ENCODE measurements around the gene SRGAP2B.
"Not testable (repeated sequence)": the region's sequence is repeated elsewhere in the genome, so short reads cannot be mapped to it uniquely, and the experiment has no call there.

SRGAP2B gene

DNA sequence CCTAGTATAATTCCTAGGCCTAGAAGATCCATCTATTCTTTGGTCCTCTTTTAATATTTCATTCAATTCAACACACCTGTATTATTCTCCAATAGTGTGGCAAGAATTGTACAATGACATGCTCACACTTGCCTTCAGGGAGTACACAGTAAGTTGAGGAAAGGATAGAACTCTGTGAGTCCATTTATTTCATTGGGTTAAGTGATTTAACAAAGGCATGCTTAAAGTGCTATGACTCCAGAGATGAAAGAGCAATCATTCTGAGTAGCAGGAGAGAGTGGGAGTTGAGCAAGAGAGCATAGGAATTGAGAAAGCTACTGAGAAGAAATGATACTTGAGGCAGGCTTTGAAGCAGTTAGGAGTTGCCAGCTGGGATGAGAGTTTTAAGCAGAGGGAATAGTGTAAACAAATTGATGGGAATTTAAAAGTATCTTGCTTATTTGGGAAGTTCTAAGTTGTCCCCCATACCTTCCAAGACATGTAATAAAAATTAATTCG is 19.5 kb upstream of the SRGAP2B start:
- H4K91ac ChIP-seq (ENCODE audit: low read depth, low read length, poor library complexity); H3K4me3 ChIP-seq (ENCODE audit: low read length in 2 of 2); H3K4ac ChIP-seq (ENCODE audit: low read length); H3K18ac ChIP-seq (ENCODE audit: low read length); H2AK5ac ChIP-seq (ENCODE audit: low read depth, low read length); H3K27ac ChIP-seq (replicated peaks; ENCODE audit: low read length); DNase-seq (ENCODE audit: low spot score); H2BK120ac ChIP-seq (ENCODE audit: low read depth, low read length); H3K4me2 ChIP-seq (ENCODE audit: insufficient read depth, low read length, poor library complexity, severe bottlenecking); H3K4me1 ChIP-seq (ENCODE audit: control insufficient read depth in 2 of 2, insufficient read depth in 1 of 2, low read depth in 1 of 2, low read length in 2 of 2); H4K8ac ChIP-seq (ENCODE audit: low read depth, low read length); H3K23ac ChIP-seq (ENCODE audit: low read depth, low read length, poor library complexity); H3K14ac ChIP-seq (ENCODE audit: low read length); H3K36me3 ChIP-seq (replicated peaks in 1 of 2; ENCODE audit: control insufficient read depth in 2 of 2, insufficient read depth in 2 of 2, low read length in 2 of 2); H3K9me3 ChIP-seq (replicated peaks in 1 of 2; ENCODE audit: control insufficient read depth in 2 of 2, insufficient read depth in 1 of 2, low read depth in 1 of 2, low read length in 2 of 2); H3K27me3 ChIP-seq (ENCODE audit: control insufficient read depth in 3 of 3, insufficient read depth in 3 of 3, low read depth in 1 of 3, low read length in 3 of 3); H3K9ac ChIP-seq (ENCODE audit: low read depth, low read length, poor library complexity); H2AFZ ChIP-seq (ENCODE audit: low read length); H3K79me1 ChIP-seq (ENCODE audit: low read depth, low read length); H2BK12ac ChIP-seq (ENCODE audit: low read length); H2BK15ac ChIP-seq (ENCODE audit: low read length); H2BK5ac ChIP-seq (ENCODE audit: low read length): not testable (repeated sequence)
- WGBS, 2 donors (ENCODE audit: extremely low coverage in 2 of 2, insufficient read length in 2 of 2, insufficient replicate concordance in 1 of 2), result no CpG with 5 or more reads among the region's 1 CpG

DNA sequence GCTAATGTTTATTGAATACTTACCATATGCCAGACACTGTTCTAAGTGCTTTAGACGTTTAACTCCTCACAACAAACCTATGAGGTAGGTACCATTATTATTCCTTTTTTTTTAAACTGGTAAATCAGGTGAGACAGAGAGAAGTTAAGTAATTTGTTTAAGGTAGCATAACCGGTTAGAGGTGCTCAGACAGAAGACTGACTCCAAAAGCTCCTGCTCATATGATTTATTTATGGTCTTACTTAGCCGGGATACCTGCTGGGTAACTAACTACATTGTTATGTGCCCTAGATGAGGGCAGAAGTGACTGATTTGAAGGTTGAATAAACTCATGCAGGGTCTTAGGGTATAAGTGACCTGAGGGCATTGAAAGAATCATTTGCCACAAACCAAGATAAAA is 17.6 kb upstream of the SRGAP2B start:
- H3K9me3 ChIP-seq (replicated peaks in 1 of 2; ENCODE audit: control insufficient read depth in 2 of 2, insufficient read depth in 1 of 2, low read depth in 1 of 2, low read length in 2 of 2); H3K14ac ChIP-seq (ENCODE audit: low read length); H3K18ac ChIP-seq (ENCODE audit: low read length); H3K4ac ChIP-seq (ENCODE audit: low read length); H3K4me3 ChIP-seq (ENCODE audit: low read length in 2 of 2); H3K4me1 ChIP-seq (ENCODE audit: control insufficient read depth in 2 of 2, insufficient read depth in 1 of 2, low read depth in 1 of 2, low read length in 2 of 2); H3K4me2 ChIP-seq (ENCODE audit: insufficient read depth, low read length, poor library complexity, severe bottlenecking); H2BK15ac ChIP-seq (ENCODE audit: low read length); H3K79me1 ChIP-seq (ENCODE audit: low read depth, low read length); H3K9ac ChIP-seq (ENCODE audit: low read depth, low read length, poor library complexity); H3K36me3 ChIP-seq (replicated peaks in 1 of 2; ENCODE audit: control insufficient read depth in 2 of 2, insufficient read depth in 2 of 2, low read length in 2 of 2); H3K23ac ChIP-seq (ENCODE audit: low read depth, low read length, poor library complexity); H3K27me3 ChIP-seq (ENCODE audit: control insufficient read depth in 3 of 3, insufficient read depth in 3 of 3, low read depth in 1 of 3, low read length in 3 of 3); H4K91ac ChIP-seq (ENCODE audit: low read depth, low read length, poor library complexity); H3K27ac ChIP-seq (replicated peaks; ENCODE audit: low read length); H2BK12ac ChIP-seq (ENCODE audit: low read length); DNase-seq (ENCODE audit: low spot score); H2AFZ ChIP-seq (ENCODE audit: low read length); H2BK5ac ChIP-seq (ENCODE audit: low read length); H2AK5ac ChIP-seq (ENCODE audit: low read depth, low read length); H4K8ac ChIP-seq (ENCODE audit: low read depth, low read length); H2BK120ac ChIP-seq (ENCODE audit: low read depth, low read length): not testable (repeated sequence)
- WGBS, 2 donors (ENCODE audit: extremely low coverage in 2 of 2, insufficient read length in 2 of 2, insufficient replicate concordance in 1 of 2), result no CpG with 5 or more reads among the region's 3 CpGs

DNA sequence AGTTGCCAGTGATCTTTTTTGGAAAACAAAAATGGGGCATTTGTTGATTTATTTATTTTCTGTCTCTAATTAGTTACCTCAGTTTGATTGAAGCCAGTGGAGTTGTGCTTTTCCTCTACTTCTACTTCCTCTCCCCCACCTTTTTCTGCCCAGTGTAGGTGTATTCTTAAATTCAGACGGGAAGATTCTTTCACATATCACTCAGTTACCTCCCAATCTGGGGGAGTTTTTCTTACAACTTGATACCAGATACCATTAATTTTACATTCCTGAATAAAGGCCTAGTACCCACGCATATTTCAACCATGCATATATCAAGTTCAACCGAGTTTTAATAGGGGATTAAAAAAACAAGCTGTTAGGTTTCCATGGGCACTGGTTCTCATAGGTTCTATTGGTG is 16.5 kb upstream of the SRGAP2B start:
- not testable (repeated sequence) for H3K27me3 ChIP-seq (ENCODE audit: control insufficient read depth in 3 of 3, insufficient read depth in 3 of 3, low read depth in 1 of 3, low read length in 3 of 3); H3K9ac ChIP-seq (ENCODE audit: low read depth, low read length, poor library complexity); H3K36me3 ChIP-seq (replicated peaks in 1 of 2; ENCODE audit: control insufficient read depth in 2 of 2, insufficient read depth in 2 of 2, low read length in 2 of 2); H4K91ac ChIP-seq (ENCODE audit: low read depth, low read length, poor library complexity); H2AFZ ChIP-seq (ENCODE audit: low read length); H3K79me1 ChIP-seq (ENCODE audit: low read depth, low read length); H3K4me2 ChIP-seq (ENCODE audit: insufficient read depth, low read length, poor library complexity, severe bottlenecking); H2BK12ac ChIP-seq (ENCODE audit: low read length); H3K14ac ChIP-seq (ENCODE audit: low read length); H3K4ac ChIP-seq (ENCODE audit: low read length); DNase-seq (ENCODE audit: low spot score); H3K23ac ChIP-seq (ENCODE audit: low read depth, low read length, poor library complexity); H2BK5ac ChIP-seq (ENCODE audit: low read length); H3K18ac ChIP-seq (ENCODE audit: low read length); H3K4me3 ChIP-seq (ENCODE audit: low read length in 2 of 2); H3K4me1 ChIP-seq (ENCODE audit: control insufficient read depth in 2 of 2, insufficient read depth in 1 of 2, low read depth in 1 of 2, low read length in 2 of 2); H2AK5ac ChIP-seq (ENCODE audit: low read depth, low read length); H3K9me3 ChIP-seq (replicated peaks in 1 of 2; ENCODE audit: control insufficient read depth in 2 of 2, insufficient read depth in 1 of 2, low read depth in 1 of 2, low read length in 2 of 2); H4K8ac ChIP-seq (ENCODE audit: low read depth, low read length); H3K27ac ChIP-seq (replicated peaks; ENCODE audit: low read length); H2BK15ac ChIP-seq (ENCODE audit: low read length); H2BK120ac ChIP-seq (ENCODE audit: low read depth, low read length)
- no CpG with 5 or more reads among the region's 3 CpGs for WGBS, 2 donors (ENCODE audit: extremely low coverage in 2 of 2, insufficient read length in 2 of 2, insufficient replicate concordance in 1 of 2)

DNA sequence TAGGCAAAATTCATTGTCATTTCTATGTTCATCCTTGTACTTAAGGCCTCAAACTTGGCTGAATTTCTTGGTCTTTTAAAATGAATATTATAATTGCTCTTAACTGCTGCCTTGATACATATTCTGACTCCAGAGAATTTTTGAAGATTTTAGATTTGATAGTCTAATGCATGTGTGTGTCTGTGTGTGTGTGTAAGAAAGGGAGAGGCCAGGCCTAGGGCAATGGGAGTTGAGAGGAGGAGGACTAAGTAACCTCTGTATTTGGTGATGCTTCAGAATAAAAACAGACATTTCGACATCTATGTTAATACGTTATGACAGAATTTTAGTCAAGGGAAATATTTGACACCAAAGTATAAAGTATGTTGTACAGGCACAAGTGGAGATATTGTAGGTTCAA is 8.2 kb upstream of the SRGAP2B start:
- not testable (repeated sequence) for H2BK120ac ChIP-seq (ENCODE audit: low read depth, low read length); H3K9ac ChIP-seq (ENCODE audit: low read depth, low read length, poor library complexity); H3K4me1 ChIP-seq (ENCODE audit: control insufficient read depth in 2 of 2, insufficient read depth in 1 of 2, low read depth in 1 of 2, low read length in 2 of 2); H4K91ac ChIP-seq (ENCODE audit: low read depth, low read length, poor library complexity); H2AFZ ChIP-seq (ENCODE audit: low read length); H3K4me2 ChIP-seq (ENCODE audit: insufficient read depth, low read length, poor library complexity, severe bottlenecking); H2AK5ac ChIP-seq (ENCODE audit: low read depth, low read length); DNase-seq (ENCODE audit: low spot score); H3K23ac ChIP-seq (ENCODE audit: low read depth, low read length, poor library complexity); H4K8ac ChIP-seq (ENCODE audit: low read depth, low read length); H3K27ac ChIP-seq (replicated peaks; ENCODE audit: low read length); H3K4ac ChIP-seq (ENCODE audit: low read length); H3K9me3 ChIP-seq (replicated peaks in 1 of 2; ENCODE audit: control insufficient read depth in 2 of 2, insufficient read depth in 1 of 2, low read depth in 1 of 2, low read length in 2 of 2); H3K27me3 ChIP-seq (ENCODE audit: control insufficient read depth in 3 of 3, insufficient read depth in 3 of 3, low read depth in 1 of 3, low read length in 3 of 3); H3K4me3 ChIP-seq (ENCODE audit: low read length in 2 of 2); H3K18ac ChIP-seq (ENCODE audit: low read length); H2BK5ac ChIP-seq (ENCODE audit: low read length); H3K14ac ChIP-seq (ENCODE audit: low read length); H3K79me1 ChIP-seq (ENCODE audit: low read depth, low read length); H3K36me3 ChIP-seq (replicated peaks in 1 of 2; ENCODE audit: control insufficient read depth in 2 of 2, insufficient read depth in 2 of 2, low read length in 2 of 2); H2BK15ac ChIP-seq (ENCODE audit: low read length); H2BK12ac ChIP-seq (ENCODE audit: low read length)
- WGBS, 2 donors (ENCODE audit: extremely low coverage in 2 of 2, insufficient read length in 2 of 2, insufficient replicate concordance in 1 of 2), result no CpG with 5 or more reads among the region's 2 CpGs

Data from neuronal stem cell (in vitro differentiated cells).